ENCODE data around the gene PPM1N.

Gene PPM1N

DNA sequence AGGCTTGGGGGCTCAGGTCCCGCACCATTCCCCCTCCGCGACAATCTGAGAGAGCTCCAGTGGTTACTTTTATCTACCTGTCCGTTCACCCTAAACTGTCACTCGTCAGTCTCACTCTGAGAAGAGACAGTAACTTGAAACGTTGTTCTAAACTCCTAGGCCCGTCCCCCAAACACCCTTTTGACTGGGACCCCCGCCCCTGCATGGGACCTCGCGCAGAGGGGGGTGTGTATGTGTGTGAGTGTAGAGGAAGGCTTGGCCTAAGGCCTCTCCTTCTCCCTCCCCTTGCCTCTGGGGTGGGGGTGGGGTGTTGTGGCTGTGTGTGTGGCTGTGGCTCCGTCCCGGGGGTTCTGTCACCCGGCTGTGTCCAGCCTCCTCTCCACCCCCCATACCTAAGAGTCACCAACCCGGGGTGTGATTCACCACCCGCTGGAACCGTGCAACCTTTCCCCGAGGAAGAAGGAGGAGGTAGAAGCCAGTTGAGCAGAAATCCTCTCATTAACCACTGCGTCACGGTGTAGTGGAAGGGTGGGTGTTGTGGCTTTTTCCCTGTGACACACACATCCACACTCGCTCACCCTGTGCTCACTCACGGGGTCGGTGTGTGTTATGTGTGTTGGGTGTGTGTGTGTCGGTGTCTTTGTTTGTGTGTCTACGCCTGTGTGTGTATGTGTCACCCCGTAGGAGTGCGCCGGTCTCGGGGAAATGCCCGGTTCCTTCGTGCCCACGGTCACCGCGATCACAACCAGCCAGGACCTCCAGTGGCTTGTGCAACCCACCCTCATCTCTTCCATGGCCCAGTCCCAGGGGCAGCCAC is 28.1 kb upstream of the PPM1N start:
- in situ Hi-C loops (cut with MboI; ENCODE audit: low sequenced_read_pairs), result no loop called here

DNA sequence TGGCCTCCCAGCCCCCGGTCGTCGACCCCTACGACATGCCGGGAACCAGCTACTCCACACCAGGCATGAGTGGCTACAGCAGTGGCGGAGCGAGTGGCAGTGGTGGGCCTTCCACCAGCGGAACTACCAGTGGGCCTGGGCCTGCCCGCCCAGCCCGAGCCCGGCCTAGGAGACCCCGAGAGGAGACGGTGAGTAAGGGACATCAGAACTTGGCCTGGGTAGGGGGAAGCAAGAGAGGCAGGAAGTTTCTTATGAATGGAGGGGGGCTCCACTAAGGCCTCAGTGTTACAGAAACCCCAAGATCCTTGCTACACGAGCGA is 27.5 kb upstream of the PPM1N start:
- in situ Hi-C loops (cut with MboI; ENCODE audit: low sequenced_read_pairs), result no loop called here

DNA sequence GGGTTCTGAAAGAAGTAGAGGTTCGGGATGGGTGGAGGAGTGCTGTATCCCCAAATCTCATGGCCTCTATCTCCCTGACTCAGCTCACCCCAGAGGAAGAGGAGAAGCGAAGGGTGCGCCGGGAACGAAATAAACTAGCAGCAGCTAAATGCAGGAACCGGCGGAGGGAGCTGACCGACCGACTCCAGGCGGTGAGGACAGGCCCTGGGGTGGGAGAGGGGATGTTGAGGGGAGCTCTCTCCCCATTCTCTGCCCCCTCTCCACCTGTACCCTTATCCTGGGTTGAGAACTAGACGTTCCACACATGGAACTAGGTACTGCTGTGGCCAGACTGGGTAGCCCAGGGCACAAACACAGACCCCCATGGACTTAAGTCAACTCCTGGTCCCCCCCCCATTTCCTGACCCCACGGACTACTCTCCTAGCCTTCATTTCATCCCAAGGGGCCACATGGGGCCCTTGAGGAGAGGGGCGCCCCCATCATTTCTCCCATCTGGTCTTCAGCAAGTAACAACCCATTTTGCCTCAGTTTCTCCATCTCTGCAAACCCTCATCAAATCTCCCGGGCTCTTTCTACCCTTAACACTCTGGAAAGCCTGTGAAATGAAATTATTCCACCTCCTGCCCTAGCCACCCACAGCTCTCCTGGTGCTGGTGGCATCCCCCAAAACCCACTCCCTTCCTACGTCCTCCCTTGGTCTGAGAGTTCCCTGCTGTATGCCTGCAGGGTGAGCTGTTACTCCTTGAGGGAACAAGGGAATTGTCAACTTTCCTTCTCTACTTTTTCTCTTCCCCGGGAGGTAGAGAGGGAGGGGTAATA is 26.9 kb upstream of the PPM1N start:
- in situ Hi-C loops (cut with MboI; ENCODE audit: low sequenced_read_pairs), result no loop called here

DNA sequence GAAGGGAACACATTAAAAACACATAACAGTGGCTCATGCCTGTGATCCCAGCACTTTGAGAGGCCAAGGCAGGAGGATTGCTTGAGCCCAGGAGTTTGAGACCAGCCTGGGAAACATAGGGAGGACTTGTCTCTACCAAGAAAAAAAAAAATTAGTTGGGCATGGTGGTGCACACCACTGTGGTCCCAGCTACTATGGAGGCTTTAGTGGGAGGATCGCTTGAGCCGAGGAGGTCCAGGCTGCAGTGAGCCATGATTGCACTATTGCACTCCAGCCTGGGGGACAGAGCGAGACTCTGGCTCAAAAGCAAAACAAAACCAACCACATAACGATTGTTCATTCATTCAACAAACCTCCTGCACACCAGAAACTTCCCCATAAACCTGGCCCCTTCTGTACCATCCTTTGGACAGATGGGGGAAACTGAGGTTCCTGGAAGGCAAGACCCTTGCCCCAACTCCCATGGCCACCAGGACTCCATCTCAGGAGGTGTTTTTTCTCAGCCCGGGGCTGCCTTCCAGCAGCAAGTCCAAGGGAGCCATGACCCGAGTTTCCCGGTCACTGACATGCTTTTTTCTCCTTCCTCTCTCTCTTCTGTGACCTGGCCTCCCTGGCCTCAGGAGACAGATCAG is 26.2 kb upstream of the PPM1N start:
- in situ Hi-C loops (cut with MboI; ENCODE audit: low sequenced_read_pairs), result no loop called here

DNA sequence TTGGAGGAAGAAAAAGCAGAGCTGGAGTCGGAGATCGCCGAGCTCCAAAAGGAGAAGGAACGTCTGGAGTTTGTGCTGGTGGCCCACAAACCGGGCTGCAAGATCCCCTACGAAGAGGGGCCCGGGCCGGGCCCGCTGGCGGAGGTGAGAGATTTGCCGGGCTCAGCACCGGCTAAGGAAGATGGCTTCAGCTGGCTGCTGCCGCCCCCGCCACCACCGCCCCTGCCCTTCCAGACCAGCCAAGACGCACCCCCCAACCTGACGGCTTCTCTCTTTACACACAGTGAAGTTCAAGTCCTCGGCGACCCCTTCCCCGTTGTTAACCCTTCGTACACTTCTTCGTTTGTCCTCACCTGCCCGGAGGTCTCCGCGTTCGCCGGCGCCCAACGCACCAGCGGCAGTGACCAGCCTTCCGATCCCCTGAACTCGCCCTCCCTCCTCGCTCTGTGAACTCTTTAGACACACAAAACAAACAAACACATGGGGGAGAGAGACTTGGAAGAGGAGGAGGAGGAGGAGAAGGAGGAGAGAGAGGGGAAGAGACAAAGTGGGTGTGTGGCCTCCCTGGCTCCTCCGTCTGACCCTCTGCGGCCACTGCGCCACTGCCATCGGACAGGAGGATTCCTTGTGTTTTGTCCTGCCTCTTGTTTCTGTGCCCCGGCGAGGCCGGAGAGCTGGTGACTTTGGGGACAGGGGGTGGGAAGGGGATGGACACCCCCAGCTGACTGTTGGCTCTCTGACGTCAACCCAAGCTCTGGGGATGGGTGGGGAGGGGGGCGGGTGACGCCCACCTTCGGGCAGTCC is 25.5 kb upstream of the PPM1N start:
- in situ Hi-C loops (cut with MboI; ENCODE audit: low sequenced_read_pairs), result no loop called here

DNA sequence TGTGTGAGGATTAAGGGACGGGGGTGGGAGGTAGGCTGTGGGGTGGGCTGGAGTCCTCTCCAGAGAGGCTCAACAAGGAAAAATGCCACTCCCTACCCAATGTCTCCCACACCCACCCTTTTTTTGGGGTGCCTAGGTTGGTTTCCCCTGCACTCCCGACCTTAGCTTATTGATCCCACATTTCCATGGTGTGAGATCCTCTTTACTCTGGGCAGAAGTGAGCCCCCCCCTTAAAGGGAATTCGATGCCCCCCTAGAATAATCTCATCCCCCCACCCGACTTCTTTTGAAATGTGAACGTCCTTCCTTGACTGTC is 24.9 kb upstream of the PPM1N start:
- in situ Hi-C loops (cut with MboI; ENCODE audit: low sequenced_read_pairs), result no loop called here

DNA sequence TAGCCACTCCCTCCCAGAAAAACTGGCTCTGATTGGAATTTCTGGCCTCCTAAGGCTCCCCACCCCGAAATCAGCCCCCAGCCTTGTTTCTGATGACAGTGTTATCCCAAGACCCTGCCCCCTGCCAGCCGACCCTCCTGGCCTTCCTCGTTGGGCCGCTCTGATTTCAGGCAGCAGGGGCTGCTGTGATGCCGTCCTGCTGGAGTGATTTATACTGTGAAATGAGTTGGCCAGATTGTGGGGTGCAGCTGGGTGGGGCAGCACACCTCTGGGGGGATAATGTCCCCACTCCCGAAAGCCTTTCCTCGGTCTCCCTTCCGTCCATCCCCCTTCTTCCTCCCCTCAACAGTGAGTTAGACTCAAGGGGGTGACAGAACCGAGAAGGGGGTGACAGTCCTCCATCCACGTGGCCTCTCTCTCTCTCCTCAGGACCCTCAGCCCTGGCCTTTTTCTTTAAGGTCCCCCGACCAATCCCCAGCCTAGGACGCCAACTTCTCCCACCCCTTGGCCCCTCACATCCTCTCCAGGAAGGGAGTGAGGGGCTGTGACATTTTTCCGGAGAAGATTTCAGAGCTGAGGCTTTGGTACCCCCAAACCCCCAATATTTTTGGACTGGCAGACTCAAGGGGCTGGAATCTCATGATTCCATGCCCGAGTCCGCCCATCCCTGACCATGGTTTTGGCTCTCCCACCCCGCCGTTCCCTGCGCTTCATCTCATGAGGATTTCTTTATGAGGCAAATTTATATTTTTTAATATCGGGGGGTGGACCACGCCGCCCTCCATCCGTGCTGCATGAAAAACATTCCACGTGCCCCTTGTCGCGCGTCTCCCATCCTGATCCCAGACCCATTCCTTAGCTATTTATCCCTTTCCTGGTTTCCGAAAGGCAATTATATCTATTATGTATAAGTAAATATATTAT is 24.3 kb upstream of the PPM1N start:
- in situ Hi-C loops (cut with MboI; ENCODE audit: low sequenced_read_pairs), result no loop called here

DNA sequence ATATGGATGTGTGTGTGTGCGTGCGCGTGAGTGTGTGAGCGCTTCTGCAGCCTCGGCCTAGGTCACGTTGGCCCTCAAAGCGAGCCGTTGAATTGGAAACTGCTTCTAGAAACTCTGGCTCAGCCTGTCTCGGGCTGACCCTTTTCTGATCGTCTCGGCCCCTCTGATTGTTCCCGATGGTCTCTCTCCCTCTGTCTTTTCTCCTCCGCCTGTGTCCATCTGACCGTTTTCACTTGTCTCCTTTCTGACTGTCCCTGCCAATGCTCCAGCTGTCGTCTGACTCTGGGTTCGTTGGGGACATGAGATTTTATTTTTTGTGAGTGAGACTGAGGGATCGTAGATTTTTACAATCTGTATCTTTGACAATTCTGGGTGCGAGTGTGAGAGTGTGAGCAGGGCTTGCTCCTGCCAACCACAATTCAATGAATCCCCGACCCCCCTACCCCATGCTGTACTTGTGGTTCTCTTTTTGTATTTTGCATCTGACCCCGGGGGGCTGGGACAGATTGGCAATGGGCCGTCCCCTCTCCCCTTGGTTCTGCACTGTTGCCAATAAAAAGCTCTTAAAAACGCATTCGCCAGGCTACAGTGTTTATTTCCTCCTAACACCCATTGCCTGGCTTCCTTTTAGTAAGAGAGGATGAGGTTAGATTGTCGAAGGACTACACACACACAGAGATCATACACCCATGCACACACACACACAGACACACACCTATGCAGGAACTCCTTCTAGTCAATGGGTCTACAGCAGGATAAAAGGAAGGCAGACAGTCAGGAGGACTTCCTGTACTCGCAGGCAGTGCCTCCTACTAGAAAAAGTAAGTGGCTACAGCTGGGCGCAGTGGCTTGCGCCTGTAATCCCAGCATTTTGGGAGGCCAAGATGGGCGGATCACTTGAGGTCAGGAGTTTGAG is 23.4 kb upstream of the PPM1N start:
- in situ Hi-C loops (cut with MboI; ENCODE audit: low sequenced_read_pairs), result loop anchor here (5.0 kb wide), 1 partner anchor 33 kb away; no protein-coding TSS in a partner anchor

DNA sequence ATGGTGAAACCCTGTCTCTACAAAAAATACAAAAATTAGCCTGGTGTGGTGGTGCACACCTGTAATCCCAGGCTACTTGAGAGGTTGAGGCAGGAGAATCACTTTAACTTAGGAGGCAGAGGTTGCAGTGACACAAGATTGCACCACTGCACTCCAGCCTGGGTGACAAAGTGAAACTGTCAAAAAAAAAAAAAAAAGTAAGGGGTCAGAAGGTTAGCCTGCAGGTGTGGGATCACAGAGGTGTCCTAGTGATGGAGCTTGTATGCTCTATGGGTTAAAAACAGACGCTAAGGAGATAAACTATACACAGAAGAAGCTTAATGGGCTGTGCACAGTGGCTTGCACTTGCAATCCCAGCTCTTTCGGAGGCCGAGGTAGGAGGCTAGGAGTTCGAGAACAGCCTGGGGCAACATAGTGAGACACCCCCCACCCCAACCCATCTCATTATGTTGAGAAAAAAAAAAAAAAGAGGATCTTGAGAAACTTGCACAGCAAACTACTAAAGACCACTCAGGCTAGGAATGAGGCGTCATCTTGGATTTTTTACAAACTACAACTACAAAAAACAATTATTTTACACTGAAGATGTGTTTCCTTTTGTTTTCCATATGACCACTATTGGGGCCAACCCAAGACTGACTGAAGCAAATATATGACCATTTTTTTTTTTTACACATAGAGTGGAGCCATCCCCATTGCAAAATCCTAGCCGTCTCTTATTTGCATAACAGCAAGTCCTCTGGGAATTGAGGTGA is 22.5 kb upstream of the PPM1N start:
- in situ Hi-C loops (cut with MboI; ENCODE audit: low sequenced_read_pairs), result loop anchor here (5.0 kb wide), 1 partner anchor 33 kb away; no protein-coding TSS in a partner anchor

DNA sequence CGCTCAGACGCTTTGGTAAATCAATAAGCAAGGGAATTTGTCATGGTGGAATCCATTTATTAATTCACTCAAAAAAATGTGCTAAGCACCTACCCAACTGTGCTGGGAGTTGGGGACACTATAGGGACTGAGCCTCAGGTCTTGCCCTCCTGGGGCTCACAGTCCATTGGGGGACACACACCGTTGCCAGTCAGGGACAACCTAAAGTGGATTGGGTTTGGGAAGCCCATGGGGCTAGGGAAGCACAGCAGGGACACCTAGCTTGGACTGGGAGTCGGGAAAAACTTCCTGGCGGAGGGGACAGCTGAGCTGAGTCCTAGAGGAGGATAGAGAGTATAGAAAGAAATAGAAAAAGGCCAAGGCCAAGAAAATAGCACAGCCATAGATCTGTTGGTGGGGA is 21.9 kb upstream of the PPM1N start:
- in situ Hi-C loops (cut with MboI; ENCODE audit: low sequenced_read_pairs), result loop anchor here (5.0 kb wide), 1 partner anchor 34 kb away; no protein-coding TSS in a partner anchor

DNA sequence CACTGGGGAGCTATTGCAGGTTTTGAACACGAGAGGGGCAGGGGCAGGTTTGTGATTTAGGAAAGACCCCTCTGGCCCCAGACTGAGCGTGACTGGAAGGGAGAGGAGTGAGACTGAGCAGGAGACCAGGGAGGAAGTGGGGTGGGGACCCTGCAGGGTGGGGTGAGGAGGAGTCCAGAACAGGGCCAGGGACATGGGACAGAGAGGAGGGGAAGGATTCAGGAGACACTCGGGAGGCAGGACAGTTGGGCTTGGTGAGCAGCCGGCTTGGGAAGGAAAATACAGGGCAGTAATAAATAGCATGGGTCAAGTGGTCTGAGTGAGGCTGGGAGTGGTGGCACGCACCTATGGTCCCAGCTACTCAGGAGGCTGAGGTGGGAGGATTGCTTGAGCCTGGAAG is 21.1 kb upstream of the PPM1N start:
- in situ Hi-C loops (cut with MboI; ENCODE audit: low sequenced_read_pairs), result loop anchor here (5.0 kb wide), 1 partner anchor 35 kb away; no protein-coding TSS in a partner anchor

DNA sequence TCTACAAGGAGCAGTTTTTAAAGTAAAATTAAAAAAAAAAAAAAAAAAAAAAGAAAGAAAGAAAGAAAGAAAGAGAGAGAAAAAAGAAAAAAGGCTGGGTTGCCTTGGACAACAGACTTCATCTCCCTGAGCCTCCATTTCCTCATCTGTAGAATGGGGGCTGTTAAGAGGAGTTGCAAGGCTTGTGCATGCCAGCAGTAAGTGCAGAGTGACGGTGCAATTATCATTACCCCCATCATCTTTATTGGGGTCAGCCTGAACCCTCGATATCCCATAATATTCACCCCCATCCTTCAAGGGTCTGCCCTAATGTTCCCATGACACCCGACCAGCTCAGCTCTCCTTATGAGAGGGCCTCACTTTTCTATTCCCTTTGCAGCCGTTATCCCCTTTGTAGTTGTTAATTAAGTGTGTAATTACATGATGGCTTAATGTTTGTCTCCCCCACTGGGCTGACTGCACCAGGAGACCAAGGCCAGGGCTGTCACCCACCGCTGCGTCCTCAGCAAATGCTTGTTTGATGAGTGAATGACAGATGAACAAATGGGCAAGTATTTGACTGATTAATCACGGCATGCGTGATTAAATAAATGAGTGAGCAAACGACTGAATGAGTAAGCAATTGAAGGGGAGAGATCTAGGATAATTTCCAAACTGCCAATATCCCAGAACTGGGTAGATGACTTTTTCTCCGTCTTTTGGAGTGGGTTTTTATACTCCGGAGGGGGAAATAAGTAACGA is 20.4 kb upstream of the PPM1N start:
- in situ Hi-C loops (cut with MboI; ENCODE audit: low sequenced_read_pairs), result loop anchor here (5.0 kb wide), 1 partner anchor 36 kb away; no protein-coding TSS in a partner anchor

DNA sequence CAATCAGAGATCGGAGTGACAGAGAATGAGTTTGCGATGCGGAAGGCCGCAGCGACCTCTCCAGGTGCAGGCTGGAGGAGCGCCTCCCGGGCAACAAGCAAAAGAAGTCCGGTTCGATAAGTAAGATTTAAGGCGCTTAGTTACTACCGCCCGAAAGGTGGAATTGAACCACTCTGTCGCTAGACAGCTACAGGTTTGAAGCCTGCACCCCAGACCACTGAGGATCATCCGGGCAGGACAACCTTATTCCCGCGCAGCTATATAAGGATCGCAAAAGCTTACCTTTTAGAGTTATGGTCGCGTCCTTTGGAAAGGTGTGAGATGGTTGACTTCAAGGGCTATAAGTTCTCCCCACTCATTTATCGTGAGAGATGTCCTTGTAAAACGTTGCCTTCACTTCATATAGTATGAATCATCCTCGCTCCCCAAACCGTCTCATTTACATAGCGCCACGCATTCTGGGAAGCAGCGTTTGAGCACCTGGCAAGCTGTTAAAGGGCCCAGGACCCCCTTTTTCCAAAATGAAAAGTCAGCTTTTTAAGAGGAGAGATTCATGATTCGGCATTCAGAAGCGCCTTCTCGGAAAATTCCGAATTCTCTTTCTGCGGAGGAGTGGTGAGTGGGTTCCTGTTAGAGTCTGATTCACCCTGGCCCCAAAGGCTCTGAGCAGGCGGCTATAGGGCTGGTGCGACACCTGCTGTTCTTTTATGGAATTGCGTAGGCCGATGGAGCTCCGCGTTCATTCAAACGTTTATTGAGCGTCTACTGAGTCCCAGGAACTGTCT is 19.6 kb upstream of the PPM1N start:
- in situ Hi-C loops (cut with MboI; ENCODE audit: low sequenced_read_pairs), result loop anchor here (5.0 kb wide), 1 partner anchor 36 kb away; no protein-coding TSS in a partner anchor

DNA sequence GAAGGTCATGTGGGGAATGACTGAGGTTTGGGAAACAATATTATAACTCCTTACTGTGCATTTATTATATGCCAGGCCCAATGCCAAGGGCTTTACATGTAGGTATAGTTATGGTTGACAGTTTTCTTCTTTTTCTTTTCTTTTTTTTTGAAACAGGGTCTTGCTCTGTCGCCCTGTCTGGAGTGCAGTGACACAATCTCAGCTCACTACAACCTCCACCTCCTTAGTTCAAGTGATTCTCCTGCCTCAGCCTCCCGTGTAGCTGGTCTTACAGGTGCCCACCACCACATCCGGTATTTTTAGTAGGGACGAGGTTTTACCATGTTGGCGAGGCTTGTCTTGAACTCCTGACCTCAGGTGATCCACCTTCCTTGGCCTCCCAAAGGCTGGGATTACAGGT is 15.2 kb upstream of the PPM1N start:
- in situ Hi-C loops (cut with MboI; ENCODE audit: low sequenced_read_pairs), result no loop called here

DNA sequence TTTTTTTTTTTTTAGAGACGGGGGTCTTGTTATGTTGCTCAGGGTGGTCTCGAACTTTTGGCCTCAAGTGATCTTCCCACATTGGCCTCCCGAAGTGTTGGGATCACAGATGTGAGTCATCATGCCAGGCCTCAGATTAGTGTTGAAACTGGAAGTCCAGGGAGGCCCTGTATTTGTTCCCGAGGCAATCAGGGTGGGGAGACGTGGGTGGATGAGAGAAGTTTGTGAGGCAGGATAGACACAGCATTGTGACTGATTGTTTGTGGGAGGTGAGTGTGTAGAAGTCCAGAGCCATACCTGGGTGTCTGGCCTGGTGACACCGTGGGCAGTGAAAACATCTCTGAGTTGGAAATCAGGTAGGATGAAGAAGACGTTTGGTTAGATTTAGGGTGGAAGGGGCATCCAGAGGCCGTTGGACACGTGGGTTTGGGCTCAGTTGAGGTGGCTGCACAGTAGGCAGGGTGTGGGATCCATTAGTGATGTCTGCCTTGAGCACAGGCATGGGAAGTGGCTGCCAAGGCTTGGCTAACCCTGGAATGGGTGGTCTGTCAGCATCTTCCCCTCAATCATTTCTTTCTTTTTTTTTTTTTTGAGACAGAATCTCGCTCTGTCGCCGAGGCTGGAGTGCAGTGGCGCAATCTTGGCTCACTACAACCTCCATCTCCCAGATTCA is 13.8 kb upstream of the PPM1N start:
- in situ Hi-C loops (cut with MboI; ENCODE audit: low sequenced_read_pairs), result no loop called here
